OCI-LY1 (cell line): ENCODE measurements around the gene TNFSF13.

Source experiments
- EZH2 ChIP-seq: fragments of 200-600 bp; sonication (generic), shearing (Covaris generic); IDR thresholded peaks from 2 replicates; pipeline ENCODE4 v1.8.0; 2017; ENCODE audit warnings: borderline replicate concordance, mixed run types, mild to moderate bottlenecking, antibody characterized with exemption, low read length, moderate library complexity, mixed read lengths
- TF ChIP-seq, protein P1 (sequence below): fragments of 200-600 bp; sonication (generic), shearing (Covaris generic); IDR thresholded peaks from 2 replicates; pipeline ENCODE4 v1.5.1; 2017; ENCODE audit warnings: mild to moderate bottlenecking, antibody characterized with exemption, low read length, moderate library complexity, mixed read lengths

DNA sequence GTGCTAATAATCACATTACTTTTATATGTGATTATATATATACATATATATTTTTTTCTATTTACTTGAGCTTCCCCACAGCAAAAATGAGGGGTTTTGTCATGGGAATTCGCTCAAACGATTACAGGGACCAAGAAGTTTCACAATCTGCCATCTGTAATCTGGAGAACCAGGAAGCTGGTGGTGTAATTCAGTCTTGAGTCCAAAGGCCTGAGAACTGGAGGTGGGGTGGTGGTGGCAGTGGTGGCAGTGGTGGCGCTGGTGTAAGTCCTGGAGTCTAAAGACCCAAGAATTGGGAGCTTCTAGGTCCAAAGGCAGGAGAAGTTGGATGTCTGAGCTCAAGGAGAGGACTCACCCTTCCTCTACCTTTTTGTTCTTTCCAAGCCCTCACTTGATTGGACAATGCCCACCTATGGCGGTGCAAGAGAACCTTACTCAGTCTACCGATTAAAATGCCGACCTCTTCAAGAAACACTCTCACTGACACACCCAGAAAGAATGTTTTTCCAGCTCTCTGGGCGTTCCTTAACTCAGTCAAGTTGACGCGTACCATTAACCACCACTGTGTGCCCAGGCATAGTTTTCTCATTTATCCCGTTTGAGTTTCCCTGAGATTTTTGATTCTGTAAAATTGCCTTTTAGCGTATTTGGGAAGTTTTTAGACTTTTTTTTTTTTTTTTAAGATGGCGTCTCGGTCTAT lies 42.5 kb upstream of the TNFSF13 start:
- TF ChIP-seq, protein P1, sequence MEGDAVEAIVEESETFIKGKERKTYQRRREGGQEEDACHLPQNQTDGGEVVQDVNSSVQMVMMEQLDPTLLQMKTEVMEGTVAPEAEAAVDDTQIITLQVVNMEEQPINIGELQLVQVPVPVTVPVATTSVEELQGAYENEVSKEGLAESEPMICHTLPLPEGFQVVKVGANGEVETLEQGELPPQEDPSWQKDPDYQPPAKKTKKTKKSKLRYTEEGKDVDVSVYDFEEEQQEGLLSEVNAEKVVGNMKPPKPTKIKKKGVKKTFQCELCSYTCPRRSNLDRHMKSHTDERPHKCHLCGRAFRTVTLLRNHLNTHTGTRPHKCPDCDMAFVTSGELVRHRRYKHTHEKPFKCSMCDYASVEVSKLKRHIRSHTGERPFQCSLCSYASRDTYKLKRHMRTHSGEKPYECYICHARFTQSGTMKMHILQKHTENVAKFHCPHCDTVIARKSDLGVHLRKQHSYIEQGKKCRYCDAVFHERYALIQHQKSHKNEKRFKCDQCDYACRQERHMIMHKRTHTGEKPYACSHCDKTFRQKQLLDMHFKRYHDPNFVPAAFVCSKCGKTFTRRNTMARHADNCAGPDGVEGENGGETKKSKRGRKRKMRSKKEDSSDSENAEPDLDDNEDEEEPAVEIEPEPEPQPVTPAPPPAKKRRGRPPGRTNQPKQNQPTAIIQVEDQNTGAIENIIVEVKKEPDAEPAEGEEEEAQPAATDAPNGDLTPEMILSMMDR: no peak
- TF ChIP-seq EZH2: no peak
